HepG2 (cell line): ENCODE results near the gene SOCS7. TPM values are rescaled to one million over a fixed set of nuclear protein-coding genes. Genes with fewer than 3 reads are reported as not detected.

Source experiments
- CSRNP1 ChIP-seq: sonication (generic); formaldehyde crosslinking; IDR thresholded peaks from 2 replicates; pipeline ENCODE4 v1.8.1; 2023; ENCODE audit warnings: mild to moderate bottlenecking, missing genetic modification reagents
- EEA1 ChIP-seq: sonication (generic); formaldehyde crosslinking; IDR thresholded peaks from 2 replicates; pipeline ENCODE4 v1.5.1; 2020; ENCODE audit warnings: mild to moderate bottlenecking, missing genetic modification reagents, borderline replicate concordance
- ETV5 ChIP-seq: IDR thresholded peaks from 2 replicates; pipeline ENCODE4 v1.6.1; 2018; ENCODE audit warnings: missing biosample characterization, missing genetic modification reagents, inconsistent platforms, borderline replicate concordance
- HOXA3 ChIP-seq: sonication (generic); formaldehyde crosslinking; IDR thresholded peaks from 2 replicates; pipeline ENCODE4 v1.5.0; 2020; ENCODE audit warnings: missing genetic modification reagents
- KDM2A ChIP-seq: sonication (generic); formaldehyde crosslinking; IDR thresholded peaks from 2 replicates; pipeline ENCODE4 v1.4.0; 2020; ENCODE audit warnings: low read depth, missing genetic modification reagents, borderline replicate concordance
- KDM3A ChIP-seq: IDR thresholded peaks from 2 replicates; pipeline ENCODE4 v1.6.1; 2018; ENCODE audit warnings: low read depth, missing compliant biosample characterization
- PAX8 ChIP-seq: sonication (generic); formaldehyde crosslinking; IDR thresholded peaks from 2 replicates; pipeline ENCODE4 v1.8.0; 2022; ENCODE audit warnings: mild to moderate bottlenecking, missing genetic modification reagents, borderline replicate concordance
- PHF8 ChIP-seq: sonication (generic); formaldehyde crosslinking; IDR thresholded peaks from 2 replicates; pipeline ENCODE4 v1.5.0; 2020; ENCODE audit warnings: missing genetic modification reagents
- RXRB ChIP-seq: IDR thresholded peaks from 2 replicates; pipeline ENCODE4 v1.6.1; 2016; ENCODE audit warnings: borderline replicate concordance, missing genetic modification reagents, missing compliant biosample characterization
- SOX13 ChIP-seq, 3 experiments: fragments of 450-650 bp in 1 of 3; sonication (generic) in 1 of 3; formaldehyde crosslinking in 1 of 3; IDR thresholded peaks in 2 of 3; conservative IDR thresholded peaks in 1 of 3; 2 replicates each; pipeline versions ENCODE4 v1.5.0 to v1.6.1; 2016 to 2020; ENCODE audit warnings: antibody characterized with exemption in 1 of 3, mild to moderate bottlenecking in 1 of 3, missing compliant biosample characterization in 1 of 3, missing genetic modification reagents in 1 of 3, moderate library complexity in 1 of 3
- TBL1XR1 ChIP-seq: fragments of 150-350 bp; IDR thresholded peaks from 2 replicates; pipeline ENCODE4 v1.6.1; 2014; ENCODE audit warnings: borderline replicate concordance, low read length; ENCODE audit not compliant: partially characterized antibody
- TEAD3 ChIP-seq: optimal IDR thresholded peaks from 2 replicates; pipeline ENCODE3; 2016; ENCODE audit warnings: borderline replicate concordance
- ZNF616 ChIP-seq: sonication (generic); formaldehyde crosslinking; IDR thresholded peaks from 2 replicates; pipeline ENCODE4 v1.5.0; 2020; ENCODE audit warnings: low read depth, mild to moderate bottlenecking, missing genetic modification reagents
- ZNF768 ChIP-seq: sonication (generic); formaldehyde crosslinking; IDR thresholded peaks from 2 replicates; pipeline ENCODE4 v1.4.0; 2020; ENCODE audit warnings: missing genetic modification reagents
- ZNF781 ChIP-seq: sonication (generic); formaldehyde crosslinking; IDR thresholded peaks from 2 replicates; pipeline ENCODE4 v1.5.1; 2020; ENCODE audit warnings: borderline replicate concordance, mild to moderate bottlenecking, missing genetic modification reagents; ENCODE audit errors: not compliant biosample characterization
- ZNF816 ChIP-seq: sonication (generic); formaldehyde crosslinking; IDR thresholded peaks from 2 replicates; pipeline ENCODE4 v1.8.0; 2022; ENCODE audit warnings: missing genetic modification reagents, mild to moderate bottlenecking, borderline replicate concordance
- ZNF891 ChIP-seq: sonication (generic); formaldehyde crosslinking; IDR thresholded peaks from 2 replicates; pipeline ENCODE4 v1.5.0; 2020; ENCODE audit warnings: mild to moderate bottlenecking, missing genetic modification reagents
- ZXDC ChIP-seq: sonication (generic); formaldehyde crosslinking; IDR thresholded peaks from 2 replicates; pipeline ENCODE4 v1.5.0; 2020; ENCODE audit warnings: mild to moderate bottlenecking, missing genetic modification reagents
- polyA plus RNA-seq, 8 experiments: library from polyadenylated mRNA; depleted of rRNA in 3 of 8; stranded (reverse) in 7 of 8; unstranded in 1 of 8; fragments of >200 nt; fragmentation: Illumina TruSeq in 4 of 8; extraction: Trizol in 4 of 8; gene quantifications; 2 replicates each; pipeline versions ENCODE4 v1.2.1 to v1.2.3, GENCODE V29; 2011 to 2016; ENCODE audit warnings: low read depth in 4 of 8, missing spikeins in 1 of 8, mixed read lengths in 1 of 8; ENCODE audit not compliant: insufficient read depth in 1 of 8
- total RNA-seq, 5 experiments: library from RNA; depleted of rRNA; stranded (reverse); fragments of >200 nt; fragmentation: Illumina TruSeq; extraction: Trizol; gene quantifications; 2 replicates each; pipeline ENCODE4 v1.2.3, GENCODE V29; 2016; ENCODE audit warnings: low read depth in 1 of 5

SOCS7 gene
- total and polyA plus RNA-seq, 2 of the 13 experiments (the other 11 are each of a cell fraction or from before 2014, with no cell fraction given) = 19.2 to 24.2 TPM

DNA sequence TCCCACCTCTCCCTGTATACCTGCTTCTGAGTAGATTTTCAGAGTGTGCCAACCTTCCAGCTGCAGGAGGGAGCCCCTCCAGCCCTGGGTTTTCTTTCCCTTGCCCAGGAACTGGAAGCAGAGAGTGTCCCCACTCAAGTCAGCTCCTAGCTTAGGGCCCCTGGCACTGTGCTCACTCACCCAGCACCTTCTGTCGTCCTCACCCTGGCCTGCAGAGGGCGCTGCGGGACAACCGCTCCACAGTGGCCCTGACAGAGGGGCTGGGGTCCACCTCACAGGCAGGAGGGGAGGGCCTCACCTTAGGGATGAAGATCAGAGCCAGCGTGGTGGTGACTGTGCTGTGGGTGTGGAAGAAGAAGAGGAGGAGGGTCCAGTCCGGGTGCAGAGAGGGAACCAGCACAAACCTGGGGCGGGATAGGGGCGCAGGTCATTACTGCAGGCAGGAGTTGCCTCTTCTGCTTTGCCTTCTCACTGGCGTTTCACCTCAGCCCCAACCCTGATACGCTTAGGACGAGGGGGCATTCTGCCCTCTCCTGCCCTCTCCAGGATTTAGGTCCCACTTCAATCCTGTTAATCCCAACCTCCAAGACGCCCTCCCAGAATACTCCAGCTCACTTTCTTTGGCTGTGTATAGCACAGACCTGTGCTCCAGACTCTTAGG lies 17.9 kb upstream of the SOCS7 start (continued):
- TF ChIP-seq CSRNP1 (CRISPR knock-in tag) (no peak), RXRB (CRISPR knock-in tag) (0 out of 2 replicates have a peak, but pooled peaks have one; percentile 11), ZNF616 (CRISPR knock-in tag) (no peak), KDM2A (CRISPR knock-in tag) (peak; percentile 42; the same call in 1 of the 2 replicates), HOXA3 (no peak), ZNF816 (CRISPR knock-in tag) (no peak), EEA1 (CRISPR knock-in tag) (peak; percentile 56; the same call in 1 of the 2 replicates), ZNF781 (CRISPR knock-in tag) (no peak), ETV5 (no peak), PHF8 (CRISPR knock-in tag) (no peak; the same call in 1 of the 2 replicates), TBL1XR1 (no peak), ZXDC (CRISPR knock-in tag) (no peak), ZNF768 (CRISPR knock-in tag) (peak; percentile 17; the same call in 1 of the 2 replicates), ZNF891 (CRISPR knock-in tag) (0 out of 2 replicates have a peak, but pooled peaks have one; percentile 17), SOX13 (IDR thresholded peaks at IDR 0.05) (no peak), SOX13 (CRISPR knock-in tag; conservative IDR thresholded peaks at IDR 0.05 in 1 of 2, IDR thresholded peaks at IDR 0.05 in 1 of 2) (no peak), TEAD3 (CRISPR knock-in tag) (no peak), KDM3A (CRISPR knock-in tag) (peak; percentile 36; the same call in 1 of the 2 replicates), PAX8 (no peak)
